Urinary bladder (tissue), 4 donors: ENCODE data around the gene PHF1. TPM values are rescaled to one million over a fixed set of nuclear protein-coding genes. Genes with fewer than 3 reads are reported as not detected.
A peak's percentile ranks its signal among the peaks of the same experiment; 100 is the strongest.
"Not testable (repeated sequence)": the region's sequence is repeated elsewhere in the genome, so short reads cannot be mapped to it uniquely, and the experiment has no call there.

ENCODE experiments used
- DNase-seq: peaks from one replicate; pipeline ENCODE4 v3.0.0-alpha.2; 2015; ENCODE audit errors: extremely low spot score
- H3K27ac ChIP-seq: one replicate; pipeline ENCODE4 v1.5.1; 2013; ENCODE audit warnings: low read depth, mild to moderate bottlenecking, moderate library complexity
- H3K36me3 ChIP-seq: one replicate; pipeline ENCODE4 v1.6.1; 2013; ENCODE audit warnings: mild to moderate bottlenecking, moderate library complexity; ENCODE audit not compliant: insufficient read depth
- H3K4me1 ChIP-seq: one replicate; pipeline ENCODE4 v1.6.1; 2013; ENCODE audit warnings: mild to moderate bottlenecking, moderate library complexity; ENCODE audit not compliant: insufficient read depth
- H3K4me3 ChIP-seq: one replicate; pipeline ENCODE4 v1.5.1; 2013; ENCODE audit warnings: low read depth, low read length
- WGBS: extraction: QIAGEN DNeasy Blood & Tissue Kit; methylation state at CpG from one replicate; pipeline ENCODE4 v1.1.7; 2013; 5-methylcytosine and 5-hydroxymethylcytosine counted together
- polyA plus RNA-seq: library from polyadenylated mRNA; stranded (reverse); fragments of 200-250 nt; gene quantifications from one replicate; pipeline ENCODE4 v1.2.3, GENCODE V29; 2013
- total RNA-seq: library from RNA; depleted of rRNA; stranded (reverse); fragments of >200 nt; gene quantifications from one replicate; pipeline ENCODE4 v1.2.3, GENCODE V29; 2014
- donor health status: healthy with polysubstance abuse.
- donor health status: healthy.

Gene PHF1
- total RNA-seq, result 16.4 TPM
- polyA plus RNA-seq, result 79.4 TPM

DNA sequence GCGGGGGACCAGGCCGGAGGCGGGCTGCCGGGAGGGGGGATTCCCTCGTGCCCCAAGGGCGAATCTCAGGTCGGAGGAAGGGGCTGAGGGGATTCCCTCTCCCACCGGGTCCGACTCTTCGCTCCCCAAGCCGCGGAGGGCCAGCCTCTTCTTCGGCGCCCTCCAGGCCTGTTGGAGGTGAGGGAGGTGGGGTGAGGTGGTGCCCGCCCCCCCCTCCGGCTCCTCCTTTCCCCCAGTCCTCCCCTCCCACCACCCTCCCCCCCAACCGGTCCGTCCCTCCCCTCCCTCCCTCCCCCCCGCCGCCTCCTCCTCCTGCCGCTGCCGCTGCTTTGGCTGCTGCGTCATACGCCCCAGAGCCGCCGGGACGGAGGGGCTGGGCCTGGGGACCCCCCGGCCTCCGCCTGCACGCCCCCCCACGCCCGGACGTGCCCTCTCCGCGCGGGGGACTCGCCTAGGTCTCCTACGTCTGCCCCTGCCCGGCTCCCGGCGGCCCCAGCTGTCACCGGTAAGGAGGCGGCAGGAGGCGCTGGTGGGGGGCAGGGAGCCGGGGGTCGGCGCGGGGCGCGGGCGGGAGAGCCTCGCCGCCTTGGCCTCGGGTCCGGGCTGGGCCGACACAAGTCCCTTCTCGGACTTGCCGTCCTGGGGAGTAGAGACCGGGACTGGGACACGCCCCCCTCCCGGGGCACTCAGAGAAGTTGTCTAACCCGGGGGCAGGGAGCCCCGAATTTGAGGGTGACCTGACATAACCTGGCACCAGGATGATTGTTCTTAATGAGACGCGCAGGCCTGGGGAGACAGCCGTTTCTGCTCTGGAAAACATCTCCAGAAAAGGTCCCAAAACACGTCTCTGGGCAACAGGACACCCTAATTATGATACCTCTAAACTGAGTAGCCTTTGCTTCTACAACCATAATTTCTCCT, at the start of gene PHF1:
PHF1 (plus strand) TSS at position 304 of the 921 bp plus-strand sequence. CDS start 1,250 bp downstream, outside the sequence.
- WGBS, result under 1% methylated on average over 63 of the region's 67 CpGs
- DNase-seq, result no peak
- H3K27ac ChIP-seq, result peak within 1 kb of the TSS; percentile 95
- H3K4me1 ChIP-seq, result no peaks in the 10 kb centered on the region
- H3K4me3 ChIP-seq, result peak within 1 kb of the TSS; percentile 92
- no peaks in the 10 kb centered on the region for H3K36me3 ChIP-seq

DNA sequence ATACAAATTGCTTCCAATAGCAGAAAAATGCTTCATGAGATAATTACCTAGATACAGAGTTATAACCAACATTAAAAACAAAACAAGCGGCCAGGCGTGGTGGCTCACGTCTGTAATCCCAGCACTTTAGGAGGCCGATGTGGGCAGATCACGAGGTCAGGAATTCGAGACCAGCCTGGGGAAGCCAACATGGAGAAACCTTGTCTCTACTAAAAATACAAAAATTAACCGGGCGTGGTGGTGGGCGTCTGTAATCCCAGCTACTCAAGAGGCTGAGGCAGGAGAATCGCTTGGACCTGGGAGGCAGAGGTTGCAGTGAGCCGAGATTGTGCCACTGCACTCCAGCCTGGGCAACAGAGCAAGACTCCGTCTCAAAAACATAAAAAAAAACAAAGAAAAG, 47.3 kb upstream of the PHF1 start:
- DNase-seq, H3K4me3 ChIP-seq, H3K4me1 ChIP-seq, H3K36me3 ChIP-seq, H3K27ac ChIP-seq: not testable (repeated sequence)
- 71% methylated on average over 12 of the region's 12 CpGs for WGBS

DNA sequence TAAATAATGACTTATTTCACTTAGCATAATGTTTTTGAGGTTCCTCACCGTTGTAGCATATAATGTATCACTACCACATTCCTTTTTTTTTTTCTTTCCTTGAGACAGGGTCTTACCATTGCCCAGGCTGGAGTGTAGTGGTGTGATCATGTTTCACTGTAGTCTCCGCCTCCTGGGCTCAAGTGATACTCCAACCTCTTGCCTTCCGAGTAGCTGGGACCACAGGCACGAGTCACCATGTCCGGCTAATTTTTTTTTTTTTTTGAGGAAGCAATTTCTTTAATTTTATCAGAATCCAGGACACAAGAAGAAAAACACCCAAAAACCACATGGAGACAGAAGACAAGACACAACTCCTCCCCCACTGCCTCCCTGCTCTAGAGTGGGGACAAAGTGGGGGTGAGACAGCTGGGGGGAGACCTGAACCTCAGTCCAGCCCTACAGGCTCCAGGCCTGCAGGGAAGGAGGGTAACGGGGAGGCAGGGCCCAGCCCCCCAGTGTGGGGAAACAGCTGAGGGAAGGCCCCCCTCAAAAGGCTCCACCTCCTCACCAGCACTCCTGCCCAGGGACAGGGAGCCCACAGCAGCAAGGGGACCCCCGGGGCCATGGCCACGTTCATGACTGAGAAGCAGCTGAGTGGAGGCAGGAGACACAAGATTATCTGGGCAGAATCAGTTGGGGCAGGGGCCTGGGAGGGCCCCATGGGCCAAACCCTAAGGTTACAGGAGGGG, 46.2 kb upstream of the PHF1 start:
- not testable (repeated sequence) for H3K36me3 ChIP-seq, H3K4me3 ChIP-seq, DNase-seq, H3K27ac ChIP-seq, H3K4me1 ChIP-seq
- 33% methylated on average over 7 of the region's 8 CpGs for WGBS

DNA sequence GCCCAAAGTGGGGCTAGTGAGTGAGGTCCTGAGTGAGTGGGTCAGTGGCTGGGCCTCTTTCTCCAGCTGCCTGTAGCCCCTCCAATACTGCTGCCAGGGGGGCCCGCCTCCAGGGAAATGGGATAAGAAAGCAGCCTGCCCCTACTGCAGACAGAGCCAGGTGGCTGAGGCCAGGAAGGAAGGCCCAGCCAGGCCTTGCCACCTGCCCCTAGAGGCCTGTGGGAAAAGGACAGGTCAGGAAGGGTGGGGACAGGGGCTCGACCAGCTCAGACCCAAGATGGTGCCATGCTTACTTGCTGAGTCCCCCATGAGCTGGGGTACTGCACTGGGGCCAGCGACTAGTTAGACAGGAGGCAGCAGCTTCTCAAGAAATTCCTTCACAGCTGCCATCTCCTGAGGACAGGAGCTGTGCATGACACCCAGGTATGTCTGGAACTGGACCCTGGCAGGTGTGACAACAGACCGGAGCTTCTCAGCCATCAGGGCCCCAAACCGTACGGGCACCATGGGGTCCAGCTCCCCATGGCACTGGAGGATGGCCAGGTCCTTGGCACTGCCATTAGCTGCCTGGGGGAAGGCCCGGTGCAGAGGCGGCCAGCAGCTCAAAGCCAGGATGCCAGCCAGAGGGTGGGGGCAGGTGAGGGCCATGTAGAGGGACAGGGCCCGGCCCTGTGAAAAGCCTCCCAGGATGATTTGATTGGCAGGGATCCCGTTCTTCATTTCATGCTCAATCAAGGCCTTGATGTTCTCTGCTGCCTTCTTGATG, 45.4 kb upstream of the PHF1 start:
- H3K27ac ChIP-seq, DNase-seq, H3K36me3 ChIP-seq, H3K4me3 ChIP-seq, H3K4me1 ChIP-seq: not testable (repeated sequence)
- 82% methylated on average over 10 of the region's 10 CpGs for WGBS

DNA sequence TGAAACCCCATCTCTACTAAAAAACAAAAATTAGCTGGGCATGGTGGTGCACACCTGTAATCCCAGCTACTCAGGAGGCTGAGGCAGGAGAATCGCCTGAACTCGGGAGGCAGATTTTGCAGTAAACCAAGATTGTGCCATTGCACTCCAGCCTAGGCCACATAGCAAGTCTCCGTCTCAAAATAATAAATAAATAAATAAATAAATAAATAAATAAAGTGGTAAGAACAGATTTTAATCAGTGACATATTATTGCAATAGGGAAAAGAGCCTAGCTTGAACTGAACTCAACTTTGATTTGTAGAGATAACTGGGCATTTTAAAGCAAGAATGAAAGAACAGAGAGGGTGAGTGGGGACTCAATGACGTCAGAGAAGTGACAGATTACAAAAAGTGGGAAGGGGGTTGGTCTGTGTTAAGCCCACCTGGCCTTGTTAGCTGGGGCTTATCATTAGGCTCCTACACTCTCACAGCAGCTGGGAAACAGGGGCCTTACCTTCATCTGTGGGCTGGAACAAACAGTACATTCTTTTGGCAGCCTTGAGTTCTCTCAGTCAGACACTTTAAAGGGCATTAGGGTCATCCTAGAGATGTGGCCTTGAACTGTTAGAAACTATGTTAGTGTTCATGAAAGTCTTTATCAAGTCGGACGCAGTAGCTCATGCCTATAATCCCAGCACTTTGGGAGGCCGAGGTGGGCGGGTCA, 43.7 kb upstream of the PHF1 start:
- whole genome bisulfite sequencing, result 83% methylated on average over 8 of the region's 8 CpGs
- Histone ChIP-seq H3K4me1 (no peaks in the 10 kb centered on the region), H3K36me3 (no peaks in the 10 kb centered on the region), H3K4me3 (no peak overlapping the region), H3K27ac (no peak overlapping the region)
- no peak for DNase-seq

DNA sequence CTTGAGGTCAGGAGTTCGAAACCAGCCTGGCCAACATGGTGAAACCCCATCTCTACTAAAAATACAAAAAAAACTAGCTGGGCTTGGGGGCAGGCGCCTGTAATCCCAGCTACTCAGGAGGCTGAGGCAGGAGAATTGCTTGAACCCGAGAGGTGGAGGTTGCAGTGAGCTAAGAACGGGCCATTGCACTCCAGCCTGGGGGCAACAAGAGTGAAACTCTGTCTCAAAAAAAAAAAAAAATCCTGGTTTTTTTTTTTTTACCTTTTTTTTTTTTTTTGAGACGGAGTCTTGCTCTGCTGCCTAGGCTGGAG, 43.1 kb upstream of the PHF1 start:
- H3K4me3 ChIP-seq, result not testable (repeated sequence)
- WGBS, result 88% methylated on average over 5 of the region's 5 CpGs

DNA sequence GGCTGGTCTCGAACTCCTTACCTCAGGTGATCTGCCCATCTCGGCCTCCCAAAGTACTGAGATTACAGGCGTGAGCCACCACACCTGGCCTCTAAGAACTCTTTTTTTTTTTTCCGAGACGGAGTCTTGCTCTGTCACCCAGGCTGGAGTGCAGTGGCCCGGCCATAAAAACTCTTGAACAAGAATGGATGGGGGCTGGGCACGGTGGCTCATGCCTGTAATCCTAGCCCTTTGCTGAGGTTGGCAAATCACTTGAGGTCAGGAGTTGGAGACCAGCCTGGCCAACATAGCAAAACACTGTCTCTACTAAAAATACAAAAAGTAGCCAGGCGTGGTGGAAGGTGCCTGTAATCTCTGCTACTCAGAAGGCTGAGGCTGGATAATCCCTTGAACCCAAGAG, 38.9 kb upstream of the PHF1 start:
- H3K4me1 ChIP-seq, H3K27ac ChIP-seq, DNase-seq: not testable (repeated sequence)

More for the DNA sequence above, 43.1 kb upstream of the PHF1 start:
- not testable (repeated sequence) for DNase-seq, H3K27ac ChIP-seq, H3K4me1 ChIP-seq, H3K36me3 ChIP-seq

DNA sequence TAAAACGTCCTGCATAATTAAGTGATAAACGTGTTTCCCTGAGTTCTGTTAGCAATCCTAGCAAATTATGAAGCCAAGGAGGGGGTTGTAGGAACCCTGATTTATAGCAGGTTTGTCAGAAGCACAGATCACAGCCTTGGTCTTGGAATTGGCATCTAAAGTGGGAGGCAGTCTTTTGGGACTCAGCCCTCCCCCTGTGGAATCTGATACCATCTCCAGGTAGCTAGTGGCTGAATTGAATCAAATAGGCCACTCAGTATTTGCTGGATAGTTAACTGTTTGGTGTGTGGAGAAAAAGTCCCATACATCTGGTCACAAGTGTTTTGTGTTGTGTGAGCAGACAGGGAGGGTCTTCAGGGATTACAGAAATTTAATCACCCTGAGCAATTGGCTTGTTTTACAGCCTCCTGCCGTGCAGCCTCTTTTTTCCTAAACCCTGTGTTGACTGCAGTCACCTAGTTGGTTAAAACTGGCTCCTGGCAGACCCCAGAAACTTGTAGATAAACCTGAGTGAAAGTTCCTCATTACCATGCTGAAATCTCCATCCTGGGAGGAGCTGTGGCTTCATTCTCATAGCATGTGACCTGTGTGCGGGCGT, 38.2 kb upstream of the PHF1 start:
- no peak for DNase-seq
- no peak overlapping the region for H3K4me3 ChIP-seq
- 45% methylated on average over 5 of the region's 5 CpGs for WGBS
- H3K4me1 ChIP-seq, result peaks cover 2% of the 10 kb centered on the region
- no peaks in the 10 kb centered on the region for H3K36me3 ChIP-seq
- H3K27ac ChIP-seq, result no peak overlapping the region

More for the DNA sequence above, 38.9 kb upstream of the PHF1 start:
- not testable (repeated sequence) for H3K4me3 ChIP-seq, H3K36me3 ChIP-seq
- WGBS, result 82% methylated on average over 8 of the region's 8 CpGs

DNA sequence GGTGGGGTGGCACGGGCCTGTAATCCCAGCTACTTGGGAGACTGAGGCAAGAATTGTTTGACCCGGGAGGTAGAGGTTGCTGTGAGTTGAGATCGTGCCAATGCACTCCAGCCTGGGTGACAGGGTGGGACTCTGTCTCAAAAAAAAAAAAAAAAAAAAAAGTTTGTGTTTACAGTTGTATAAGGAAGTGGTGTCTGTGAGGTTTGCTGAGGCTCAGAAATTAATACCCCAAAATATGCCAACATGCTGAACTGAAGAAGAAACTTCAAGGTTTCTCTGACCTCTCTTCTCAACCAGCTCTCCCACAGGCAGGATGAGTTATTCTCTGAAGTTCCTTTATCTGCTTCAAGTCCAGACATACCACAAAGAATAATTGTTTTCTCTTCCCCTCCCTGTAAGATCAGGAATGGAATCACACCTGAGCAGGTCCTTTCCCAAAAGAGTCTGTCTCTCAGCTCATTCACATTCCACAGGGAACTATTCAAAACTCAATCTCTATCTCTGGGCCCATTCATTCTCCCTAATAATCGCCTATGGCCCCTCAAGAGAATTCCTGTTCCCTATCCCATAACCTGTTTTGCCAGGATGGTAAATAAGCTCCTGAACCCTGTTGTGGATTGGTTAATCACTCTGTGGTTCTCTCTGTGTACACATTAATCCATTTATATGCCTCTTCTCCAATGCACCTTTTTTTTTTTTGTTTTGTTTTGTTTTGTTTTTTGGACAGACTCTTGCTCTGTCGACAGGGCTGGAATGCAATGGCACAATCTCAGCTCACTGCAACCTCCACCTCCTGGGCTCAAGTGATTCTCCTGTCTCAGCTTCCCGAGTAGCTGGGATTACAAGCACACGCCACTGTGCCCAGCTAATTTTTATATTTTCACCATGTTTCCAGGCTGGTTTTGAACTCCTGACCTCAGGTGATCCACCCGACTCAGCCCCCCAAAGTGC, 36.6 kb upstream of the PHF1 start:
- peak overlapping the region; percentile 56 for H3K27ac ChIP-seq
- no peak for DNase-seq
- WGBS, result 64% methylated on average over 8 of the region's 8 CpGs
- H3K4me3 ChIP-seq, result no peak overlapping the region
- H3K36me3 ChIP-seq, result no peaks in the 10 kb centered on the region
- peaks cover 2% of the 10 kb centered on the region for H3K4me1 ChIP-seq

DNA sequence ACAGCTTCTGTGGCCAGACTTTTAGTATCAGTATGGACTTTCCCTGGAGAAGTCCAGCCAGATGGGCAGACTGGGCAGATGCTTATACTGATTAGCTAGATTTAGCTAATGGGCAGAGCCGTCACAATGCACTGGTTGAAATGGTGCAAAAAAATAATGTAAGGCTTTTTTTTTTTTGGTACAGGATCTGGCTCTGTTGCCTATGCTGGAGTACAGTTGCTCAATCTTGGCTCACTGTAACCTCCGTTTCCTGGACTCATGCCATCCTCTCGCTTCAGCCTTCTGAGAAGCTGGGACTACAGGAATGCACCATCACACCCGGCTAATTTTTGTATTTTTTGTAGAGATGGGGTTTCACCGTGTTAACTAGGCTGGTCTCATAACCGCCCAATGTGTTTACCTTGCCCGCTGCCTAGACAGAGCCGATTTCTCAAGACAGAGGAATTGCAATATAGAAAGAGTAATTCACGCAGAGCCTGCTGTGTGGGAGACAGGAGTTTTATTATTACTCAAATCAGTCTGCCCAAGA, 35.6 kb upstream of the PHF1 start:
- 13% methylated on average over 9 of the region's 9 CpGs for WGBS
- H3K4me3 ChIP-seq, result no peak overlapping the region

DNA sequence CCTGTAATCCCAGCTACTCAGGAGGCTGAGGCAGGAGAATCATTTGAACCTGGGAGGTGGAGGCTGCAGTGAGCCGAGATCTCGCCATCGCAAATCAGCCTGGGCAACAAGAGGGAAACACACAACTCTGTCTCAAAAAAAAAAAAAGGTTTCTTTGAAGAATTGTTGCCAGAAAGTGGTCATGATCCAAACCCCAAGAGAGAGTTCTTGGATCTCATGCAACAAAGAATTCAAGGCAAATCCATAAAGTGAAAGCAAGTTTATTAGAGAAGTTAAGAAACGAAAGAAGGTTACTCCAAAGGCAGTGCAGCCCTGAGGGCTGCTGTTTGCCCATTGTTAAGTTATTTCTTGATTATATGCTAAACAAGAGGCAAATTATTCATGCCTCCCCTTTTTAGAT, 33.6 kb upstream of the PHF1 start:
- H3K4me3 ChIP-seq, result no peak overlapping the region
- H3K27ac ChIP-seq, result no peak overlapping the region
- peaks cover 2% of the 10 kb centered on the region for H3K4me1 ChIP-seq
- no peak for DNase-seq
- no peaks in the 10 kb centered on the region for H3K36me3 ChIP-seq
- 85% methylated on average over 4 of the region's 4 CpGs for WGBS

More for the DNA sequence above, 35.6 kb upstream of the PHF1 start:
- no peak overlapping the region for H3K27ac ChIP-seq
- peaks cover 2% of the 10 kb centered on the region for H3K4me1 ChIP-seq
- peak; percentile 64 for DNase-seq
- no peaks in the 10 kb centered on the region for H3K36me3 ChIP-seq

DNA sequence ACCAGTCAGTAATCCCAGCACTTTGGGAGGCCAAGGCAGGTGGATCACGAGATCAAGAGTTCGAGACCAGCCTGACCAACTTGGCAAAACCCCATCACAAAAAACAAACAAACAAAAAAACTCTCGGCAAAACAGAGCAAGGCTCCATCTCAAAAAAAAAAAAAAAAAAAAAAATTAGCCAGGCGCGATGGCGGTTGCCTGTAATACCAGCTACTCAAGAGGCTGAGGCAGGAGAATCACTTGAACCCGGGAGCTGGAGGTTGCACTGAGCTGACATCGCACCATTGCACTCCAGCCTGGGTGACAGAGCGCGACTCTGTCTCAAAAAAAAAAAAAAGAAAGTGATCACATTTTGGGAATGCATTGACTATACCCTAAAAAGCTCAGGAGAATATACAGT, 31.6 kb upstream of the PHF1 start:
- H3K36me3 ChIP-seq, H3K4me3 ChIP-seq, DNase-seq, H3K4me1 ChIP-seq, H3K27ac ChIP-seq: not testable (repeated sequence)
- WGBS, result 96% methylated on average over 10 of the region's 10 CpGs
